ENCODE results near the gene IRAK2.

DNA sequence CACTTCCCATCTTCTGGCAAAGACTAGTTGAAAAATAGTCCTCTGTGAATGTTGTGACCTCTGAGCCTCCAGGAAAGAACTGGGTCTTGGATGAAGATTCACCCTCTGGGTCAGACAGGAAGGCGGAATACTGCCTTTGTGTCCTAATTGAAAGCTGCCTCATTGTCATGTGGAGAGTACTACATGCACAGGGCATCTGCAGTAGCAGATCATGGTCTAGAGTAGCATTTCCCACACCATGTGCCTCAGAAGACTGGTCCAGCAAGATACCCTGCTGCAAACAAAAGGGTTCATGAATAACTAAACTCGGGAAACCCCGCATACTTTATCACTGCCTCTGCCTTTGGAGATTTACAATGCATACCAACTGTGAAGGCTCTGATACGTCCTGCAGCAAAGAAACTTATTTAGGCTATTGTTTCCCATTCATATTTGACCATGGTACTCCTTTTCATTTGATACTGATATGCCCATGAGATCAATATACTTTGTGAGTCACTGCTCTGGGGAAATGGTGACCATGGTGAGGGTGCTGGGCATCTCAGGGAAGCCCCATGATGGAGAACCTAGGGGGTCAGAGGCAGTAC lies 22.7 kb downstream of the IRAK2 start:
- TF ChIP-seq, protein P1, sequence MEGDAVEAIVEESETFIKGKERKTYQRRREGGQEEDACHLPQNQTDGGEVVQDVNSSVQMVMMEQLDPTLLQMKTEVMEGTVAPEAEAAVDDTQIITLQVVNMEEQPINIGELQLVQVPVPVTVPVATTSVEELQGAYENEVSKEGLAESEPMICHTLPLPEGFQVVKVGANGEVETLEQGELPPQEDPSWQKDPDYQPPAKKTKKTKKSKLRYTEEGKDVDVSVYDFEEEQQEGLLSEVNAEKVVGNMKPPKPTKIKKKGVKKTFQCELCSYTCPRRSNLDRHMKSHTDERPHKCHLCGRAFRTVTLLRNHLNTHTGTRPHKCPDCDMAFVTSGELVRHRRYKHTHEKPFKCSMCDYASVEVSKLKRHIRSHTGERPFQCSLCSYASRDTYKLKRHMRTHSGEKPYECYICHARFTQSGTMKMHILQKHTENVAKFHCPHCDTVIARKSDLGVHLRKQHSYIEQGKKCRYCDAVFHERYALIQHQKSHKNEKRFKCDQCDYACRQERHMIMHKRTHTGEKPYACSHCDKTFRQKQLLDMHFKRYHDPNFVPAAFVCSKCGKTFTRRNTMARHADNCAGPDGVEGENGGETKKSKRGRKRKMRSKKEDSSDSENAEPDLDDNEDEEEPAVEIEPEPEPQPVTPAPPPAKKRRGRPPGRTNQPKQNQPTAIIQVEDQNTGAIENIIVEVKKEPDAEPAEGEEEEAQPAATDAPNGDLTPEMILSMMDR (IDR thresholded peaks at IDR 0.05) = no peak
- TF ChIP-seq POLR2A (IDR thresholded peaks at IDR 0.05) (no peak), EP300 (IDR thresholded peaks at IDR 0.05; ENCODE audit: low read depth) (no peak), POLR2AphosphoS5 (IDR thresholded peaks at IDR 0.05) (no peak)
